Smooth muscle cell (in vitro differentiated cells): ENCODE results near the gene SLC38A3. TPM values are rescaled to one million over a fixed set of nuclear protein-coding genes. Genes with fewer than 3 reads are reported as not detected.

Source experiments
- DNase-seq: peaks from one replicate; lab custom pipeline; 2025; ENCODE audit not compliant: unreplicated experiment; lab: John Stamatoyannopoulos, UW
- H2AFZ ChIP-seq: fragments of 200-600 bp; sonication (generic); 2 replicates; pipeline ENCODE4 v1.6.0; 2016; ENCODE audit warnings: antibody characterized with exemption, low read depth, mild to moderate bottlenecking
- H3F3A ChIP-seq: fragments of 200-600 bp; sonication (generic); 2 replicates; pipeline ENCODE4 v1.6.0; 2017; ENCODE audit warnings: antibody characterized with exemption, low read depth
- H3K27ac ChIP-seq: fragments of 200-600 bp; sonication (generic); 2 replicates; pipeline ENCODE4 v1.5.1; 2016; ENCODE audit warnings: low read depth, mild to moderate bottlenecking
- H3K27me3 ChIP-seq: fragments of 200-600 bp; sonication (generic); 2 replicates; pipeline ENCODE4 v1.6.1; 2016; ENCODE audit warnings: low read depth, mild to moderate bottlenecking
- H3K36me3 ChIP-seq: fragments of 200-600 bp; sonication (generic); 2 replicates; pipeline ENCODE4 v1.5.1; 2016; ENCODE audit warnings: low read depth
- H3K4me1 ChIP-seq: fragments of 200-600 bp; sonication (generic); 2 replicates; pipeline ENCODE4 v1.5.1; 2016; ENCODE audit warnings: low read depth
- H3K4me2 ChIP-seq: fragments of 200-600 bp; sonication (generic); 2 replicates; pipeline ENCODE4 v1.6.0; 2016; ENCODE audit warnings: mild to moderate bottlenecking
- H3K4me3 ChIP-seq: fragments of 200-600 bp; sonication (generic); 2 replicates; pipeline ENCODE4 v1.5.1; 2016; ENCODE audit warnings: mild to moderate bottlenecking
- H3K79me2 ChIP-seq: fragments of 200-600 bp; sonication (generic); 2 replicates; pipeline ENCODE4 v1.6.0; 2016; ENCODE audit warnings: low read depth, mild to moderate bottlenecking
- H3K9ac ChIP-seq: fragments of 200-600 bp; sonication (generic); 2 replicates; pipeline ENCODE4 v1.6.0; 2016; ENCODE audit warnings: low read depth
- H3K9me3 ChIP-seq: fragments of 200-600 bp; sonication (generic); replicated peaks from 2 replicates; pipeline ENCODE4 v1.5.1; 2016; ENCODE audit warnings: low read depth
- H4K20me1 ChIP-seq: fragments of 200-600 bp; sonication (generic); 2 replicates; pipeline ENCODE4 v1.6.0; 2016; ENCODE audit warnings: low read depth
- CTCF ChIP-seq: fragments of 200-600 bp; sonication (generic); IDR thresholded peaks from 2 replicates; pipeline ENCODE4 v1.5.1; 2017; ENCODE audit warnings: borderline replicate concordance, mild to moderate bottlenecking, antibody characterized with exemption; ENCODE audit not compliant: insufficient read depth, poor library complexity, severe bottlenecking
- WGBS: methylation state at CpG from one replicate; pipeline ENCODE4 v1.1.7; 2016; ENCODE audit warnings: low lambda C conversion rate; 5-methylcytosine and 5-hydroxymethylcytosine counted together
- polyA plus RNA-seq: library from polyadenylated mRNA; unstranded; fragments of >200 nt; fragmentation: Nextera tagmentation; extraction: Ambion mirVana; gene quantifications from 2 replicates; pipeline ENCODE4 v1.2.1, GENCODE V29; 2016
- total RNA-seq: library from RNA; depleted of rRNA; stranded (reverse); fragments of >200 nt; gene quantifications from 2 replicates; pipeline ENCODE4 v1.2.3, GENCODE V29; 2014

Gene SLC38A3
- total and polyA plus RNA-seq, 2 experiments from 2014 or later = 0.58 to 3.5 TPM

- H3K4me3 ChIP-seq = no peak overlapping the region
- no peak overlapping the region for H3K9ac ChIP-seq
- peaks cover 26% of the 10 kb centered on the region for H3K4me1 ChIP-seq
- H3K9me3 ChIP-seq = no peaks in the 10 kb centered on the region
- H4K20me1 ChIP-seq = peaks cover 24% of the 10 kb centered on the region
- H2AFZ ChIP-seq = no peak overlapping the region
- no peaks in the 10 kb centered on the region for H3K79me2 ChIP-seq
- no peak for DNase-seq
- no peaks in the 10 kb centered on the region for H3K36me3 ChIP-seq
- WGBS = 82% methylated on average over 7 of the region's 7 CpGs
- TF ChIP-seq CTCF = no peak
- peaks cover 16% of the 10 kb centered on the region for H3K27me3 ChIP-seq
- H3K27ac ChIP-seq = no peak overlapping the region
- H3K4me2 ChIP-seq = no peak overlapping the region
- no peaks in the 10 kb centered on the region for H3F3A ChIP-seq
Measured at GRCh38 chr3:50160561-50160983, 44.5 kb upstream of the SLC38A3 start.

GRCh38 chr3:50161320-50161719 is 43.8 kb upstream of the SLC38A3 start:
- Histone ChIP-seq H3K9me3 (no peaks in the 10 kb centered on the region), H3K36me3 (no peaks in the 10 kb centered on the region), H3F3A (no peaks in the 10 kb centered on the region), H4K20me1 (peaks cover 26% of the 10 kb centered on the region), H3K27me3 (peaks cover 8% of the 10 kb centered on the region), H3K4me3 (no peak overlapping the region), H3K27ac (no peak overlapping the region), H3K4me1 (peaks cover 25% of the 10 kb centered on the region), H3K4me2 (no peak overlapping the region), H3K79me2 (no peaks in the 10 kb centered on the region), H2AFZ (no peak overlapping the region), H3K9ac (no peak overlapping the region)
- 85% methylated on average over 13 of the region's 13 CpGs for WGBS
- DNase-seq = no peak
- TF ChIP-seq CTCF = no peak

GRCh38 chr3:50162034-50162883 is 42.8 kb upstream of the SLC38A3 start:
- peaks cover 3% of the 10 kb centered on the region for H3K27me3 ChIP-seq
- H3K27ac ChIP-seq = no peak overlapping the region
- no peaks in the 10 kb centered on the region for H3K79me2 ChIP-seq
- H3K9ac ChIP-seq = no peak overlapping the region
- no peaks in the 10 kb centered on the region for H3K36me3 ChIP-seq
- TF ChIP-seq CTCF = no peak
- no peaks in the 10 kb centered on the region for H3F3A ChIP-seq
- H4K20me1 ChIP-seq = peaks cover 34% of the 10 kb centered on the region
- H2AFZ ChIP-seq = no peak overlapping the region
- no peaks in the 10 kb centered on the region for H3K9me3 ChIP-seq
- DNase-seq = no peak
- no peak overlapping the region for H3K4me3 ChIP-seq
- WGBS = 93% methylated on average over 5 of the region's 5 CpGs
- no peak overlapping the region for H3K4me2 ChIP-seq
- peaks cover 25% of the 10 kb centered on the region for H3K4me1 ChIP-seq
